Endothelial cell of umbilical vein (primary cell): ENCODE measurements around the gene MYO7B. TPM values are rescaled to one million over a fixed set of nuclear protein-coding genes. Genes with fewer than 3 reads are reported as not detected.

Source experiments
- BruUV-seq: library from RNA; stranded (reverse); fragments of 400-500 nt; replicated peaks from 2 replicates; lab custom pipeline; 2021; lab: Mats Ljungman, UMichigan
- CTCF ChIA-PET: fragments of 300-600, 350-600 bp; sonication (Branson Sonifier 250); formaldehyde crosslinking; loops from one replicate; lab custom pipeline; 2021; ENCODE audit warnings: antibody characterized with exemption, inconsistent platforms; lab: Charles Lee
- POLR2A ChIA-PET: fragments of 300-600, 350-600 bp; sonication (Branson Sonifier 250); formaldehyde crosslinking; loops from one replicate; lab custom pipeline; 2021; ENCODE audit warnings: antibody characterized with exemption, inconsistent platforms; lab: Charles Lee
- DNase-seq: peaks from one replicate; pipeline ENCODE4 v3.0.0-alpha.2; 2011; ENCODE audit warnings: low read depth, low spot score
- FAIRE-seq: peaks from 2 replicates; lab custom pipeline; 2011; peaks lifted over from hg19 to GRCh38; lab: Jason Lieb, UNC
- H2AFZ ChIP-seq: 2 replicates; pipeline ENCODE4 v1.6.0; 2012; ENCODE audit warnings: low read depth, low read length, control low read depth, inconsistent platforms
- H3K27ac ChIP-seq: 2 replicates; pipeline ENCODE4 v1.5.1; 2011; ENCODE audit warnings: low read depth, mild to moderate bottlenecking, control low read depth, low read length, moderate library complexity; ENCODE audit not compliant: insufficient read depth
- H3K27me3 ChIP-seq, 2 experiments: 2 replicates each; pipeline versions ENCODE4 v1.6.0 to v1.6.1; 2011; ENCODE audit warnings: low read length in 2 of 2, mixed read lengths in 1 of 2; ENCODE audit not compliant: control insufficient read depth in 2 of 2, insufficient read depth in 2 of 2
- H3K36me3 ChIP-seq, 2 experiments: 2 replicates in 1 of 2; 3 replicates in 1 of 2; pipeline ENCODE4 v1.5.1; 2011; ENCODE audit warnings: low read length in 2 of 2, mild to moderate bottlenecking in 1 of 2, moderate library complexity in 1 of 2; ENCODE audit not compliant: control insufficient read depth in 2 of 2, insufficient read depth in 2 of 2; ENCODE audit errors: extremely low read depth in 1 of 2
- H3K4me1 ChIP-seq: 3 replicates; pipeline ENCODE4 v1.5.1; 2011; ENCODE audit warnings: mild to moderate bottlenecking, low read length; ENCODE audit not compliant: control insufficient read depth, insufficient read depth; ENCODE audit errors: extremely low read depth
- H3K4me2 ChIP-seq: 2 replicates; pipeline ENCODE4 v1.6.1; 2011; ENCODE audit warnings: low read length, control low read depth, mixed read lengths; ENCODE audit not compliant: insufficient read depth
- H3K4me3 ChIP-seq, 3 experiments: fragments of 200-600 bp in 1 of 3; sonication (generic), shearing (Covaris generic) in 1 of 3; replicated peaks in 1 of 3; 2 replicates each; pipeline ENCODE4 v1.5.1; 2011 to 2016; ENCODE audit warnings: control low read depth in 3 of 3, low read length in 3 of 3, mild to moderate bottlenecking in 2 of 3, inconsistent platforms in 1 of 3, low read depth in 1 of 3, moderate library complexity in 1 of 3; ENCODE audit not compliant: insufficient read depth in 1 of 3
- H3K79me2 ChIP-seq: 2 replicates; pipeline ENCODE4 v1.6.0; 2012; ENCODE audit warnings: low read length, inconsistent platforms; ENCODE audit not compliant: control insufficient read depth, insufficient read depth
- H3K9ac ChIP-seq: replicated peaks from 2 replicates; pipeline ENCODE3; 2011; ENCODE audit warnings: low read length, control low read depth; ENCODE audit not compliant: insufficient read depth; ENCODE audit errors: extremely low read depth
- H3K9me1 ChIP-seq: replicated peaks from 3 replicates; pipeline ENCODE4 v1.6.0; 2011; ENCODE audit warnings: mild to moderate bottlenecking, low read length; ENCODE audit not compliant: control insufficient read depth, insufficient read depth; ENCODE audit errors: extremely low read depth
- H3K9me3 ChIP-seq: replicated peaks from 2 replicates; pipeline ENCODE4 v1.5.1; 2012; ENCODE audit warnings: low read length, inconsistent platforms; ENCODE audit not compliant: control insufficient read depth, insufficient read depth
- H4K20me1 ChIP-seq: replicated peaks from 2 replicates; pipeline ENCODE3; 2011; ENCODE audit warnings: mild to moderate bottlenecking, low read length; ENCODE audit not compliant: control insufficient read depth, insufficient read depth; ENCODE audit errors: extremely low read depth
- CTCF ChIP-seq, 2 donors: IDR thresholded peaks; 1 replicate in 1 of 2; 2 replicates in 1 of 2; pipeline ENCODE4 v1.5.1; 2011; ENCODE audit warnings: low read length in 2 of 2, mild to moderate bottlenecking in 2 of 2, moderate library complexity in 2 of 2, control low read depth in 1 of 2, inconsistent platforms in 1 of 2, low read depth in 1 of 2; ENCODE audit not compliant: insufficient read depth in 1 of 2; ENCODE audit errors: extremely low read depth in 1 of 2
- EZH2 ChIP-seq: IDR thresholded peaks from 2 replicates; pipeline ENCODE4 v1.6.1; 2012; ENCODE audit warnings: borderline replicate concordance, low read depth, mild to moderate bottlenecking, moderate library complexity, low read length, inconsistent platforms; ENCODE audit not compliant: severe bottlenecking
- FOS ChIP-seq: IDR thresholded peaks from 2 replicates; pipeline ENCODE4 v1.6.1; 2011; ENCODE audit warnings: mild to moderate bottlenecking, low read length, moderate library complexity, borderline replicate concordance; ENCODE audit not compliant: insufficient read depth
- GATA2 ChIP-seq: IDR thresholded peaks from 2 replicates; pipeline ENCODE4 v1.7.0; 2011; ENCODE audit warnings: low read depth, mild to moderate bottlenecking, moderate library complexity, mixed read lengths, low read length; ENCODE audit not compliant: insufficient read length, insufficient read depth
- JUN ChIP-seq: IDR thresholded peaks from 2 replicates; pipeline ENCODE4 v1.6.1; 2011; ENCODE audit warnings: borderline replicate concordance, low read depth; ENCODE audit not compliant: insufficient read length, insufficient read depth
- MAX ChIP-seq: IDR thresholded peaks from 2 replicates; pipeline ENCODE4 v1.6.1; 2011; ENCODE audit not compliant: insufficient read depth, insufficient read length
- MYC ChIP-seq: IDR thresholded peaks from one replicate; pipeline ENCODE4 v1.6.1; 2011; ENCODE audit warnings: mild to moderate bottlenecking, low read depth, low read length
- POLR2A ChIP-seq: IDR thresholded peaks from 2 replicates; pipeline ENCODE4 v1.6.1; 2012; ENCODE audit warnings: low read depth, mild to moderate bottlenecking, control low read depth, low read length
- POLR2AphosphoS5 ChIP-seq: IDR thresholded peaks from 2 replicates; pipeline ENCODE4 v1.6.1; 2012; ENCODE audit warnings: low read depth, mild to moderate bottlenecking, control low read depth, low read length, moderate library complexity; ENCODE audit not compliant: insufficient read depth
- dilution Hi-C: fragments of 300-500 bp; cut with MboI; formaldehyde crosslinking; loops from one replicate; pipeline ENCODE4 v1.15.0; 2019; ENCODE audit warnings: low sequenced_read_pairs; ENCODE audit not compliant: extremely low pct_ligation_motif_present
- intact Hi-C: fragments of 100-400 bp; cut with micrococcal nuclease; formaldehyde crosslinking; loops from one replicate; pipeline ENCODE4 v1.10.0; 2022
- polyA plus RNA-seq, 4 experiments: library from polyadenylated mRNA; depleted of rRNA in 3 of 4; stranded (reverse) in 3 of 4; unstranded in 1 of 4; fragments of >200 nt; gene quantifications; 2 replicates each; pipeline versions ENCODE4 v1.2.1 to v1.2.3, GENCODE V29; 2011 to 2012; ENCODE audit warnings: missing spikeins in 1 of 4
- total RNA-seq: library from RNA; stranded (reverse); gene quantifications from 2 replicates; pipeline ENCODE4 v1.2.3, GENCODE V29; 2021

The MYO7B gene
- total and polyA plus RNA-seq, 2 donors (not counting 3 experiments of a cell fraction or from before 2014, with no cell fraction given), result 0.17 TPM; not detected in 1

- H3K9me3 ChIP-seq, result no peaks in the 10 kb centered on the region
- H3K36me3 ChIP-seq, result no peaks in the 10 kb centered on the region
- FAIRE-seq (no peak), DNase-seq (no peak)
- no peak overlapping the region for H3K4me2 ChIP-seq
- intact Hi-C loops (no loop called here), dilution Hi-C loops (no loop called here)
- CTCF ChIA-PET, result interaction anchor here (1.1 to 2.5 kb wide), 2 partner anchors 35 to 94 kb away, joined by 3 to 11 read pairs; no protein-coding TSS in a partner anchor
- POLR2A ChIA-PET, result no interaction called here
- no peak overlapping the region for H2AFZ ChIP-seq
- no peak overlapping the region for H3K4me3 ChIP-seq
- TF ChIP-seq MYC, result no peak
- TF ChIP-seq CTCF (IDR thresholded peaks at IDR 0.05; ENCODE audit: extremely low read depth in 1 of 2, insufficient read depth in 1 of 2, low read depth in 1 of 2, low read length in 2 of 2), result no peak
- no peak for TF ChIP-seq GATA2
- TF ChIP-seq FOS, result no peak
- no peak for TF ChIP-seq POLR2A
- TF ChIP-seq POLR2AphosphoS5, result no peak
- no peak for TF ChIP-seq EZH2
- TF ChIP-seq JUN, result no peak
- no peak for TF ChIP-seq MAX
- no TSS peak for BruUV-seq
- no peaks in the 10 kb centered on the region for H4K20me1 ChIP-seq
- H3K27ac ChIP-seq, result no peak overlapping the region
- H3K4me1 ChIP-seq, result peaks cover 12% of the 10 kb centered on the region
- no peaks in the 10 kb centered on the region for H3K79me2 ChIP-seq
- no peak overlapping the region for H3K9ac ChIP-seq
- H3K9me1 ChIP-seq, result no peaks in the 10 kb centered on the region
- H3K27me3 ChIP-seq, result no peaks in the 10 kb centered on the region
Measured at GRCh38 chr2:127685410-127686080, 150.1 kb downstream of the MYO7B start.

Other genes starting within 250 kb of the MYO7B start
- gene ERCC3, start 241.5 kb upstream of the MYO7B start, total RNA-seq, result 46.6 and 47.3 TPM in 2 replicates
- 35.2 and 40.7 TPM in 2 replicates for gene ERCC3, start 241.5 kb upstream of the MYO7B start, polyA plus RNA-seq
- gene MAP3K2, start 147.7 kb upstream of the MYO7B start, total RNA-seq, result 20.5 and 25.7 TPM in 2 replicates
- 2.6 and 3.4 TPM in 2 replicates for gene MAP3K2, start 147.7 kb upstream of the MYO7B start, polyA plus RNA-seq
- not detected in 2 replicates for gene PROC, start 117.3 kb upstream of the MYO7B start, total RNA-seq
- gene PROC, start 117.3 kb upstream of the MYO7B start, polyA plus RNA-seq, result 0.06 TPM in 1 of 2 replicates, not detected in the other
- gene IWS1, start 9.2 kb upstream of the MYO7B start, total RNA-seq, result 44.9 and 51.0 TPM in 2 replicates
- gene IWS1, start 9.2 kb upstream of the MYO7B start, polyA plus RNA-seq, result 10.4 and 14.7 TPM in 2 replicates
- gene GPR17, start 110.5 kb downstream of the MYO7B start, total RNA-seq, result not detected in 2 replicates
- 0.10 and 0.11 TPM in 2 replicates for gene GPR17, start 110.5 kb downstream of the MYO7B start, polyA plus RNA-seq
- gene LIMS2, start 139.8 kb downstream of the MYO7B start, total RNA-seq, result 45.7 and 48.3 TPM in 2 replicates
- gene LIMS2, start 139.8 kb downstream of the MYO7B start, polyA plus RNA-seq, result 55.6 and 77.3 TPM in 2 replicates
- gene SFT2D3, start 165.8 kb downstream of the MYO7B start, total RNA-seq, result 4.4 and 4.7 TPM in 2 replicates
- gene SFT2D3, start 165.8 kb downstream of the MYO7B start, polyA plus RNA-seq, result 4.1 and 4.5 TPM in 2 replicates